ENCODE data around the gene DRD4. TPM values are rescaled to one million over a fixed set of nuclear protein-coding genes. Genes with fewer than 3 reads are reported as not detected.
A peak's percentile ranks its signal among the peaks of the same experiment; 100 is the strongest.

Gene DRD4
- total and polyA plus RNA-seq, 9 of the 15 experiments (the other 6 are each of a cell fraction or from before 2014, with no cell fraction given), result 0.04 to 0.95 (median 0.21) TPM; not detected in 5

- CTCF ChIA-PET (ENCODE audit: low intra/inter-chr PET ratio), result no interaction called here
- intact Hi-C loops (cut with micrococcal nuclease), result no loop called here
- TF ChIP-seq HDAC8 (tag; IDR thresholded peaks at IDR 0.05), result no peak
- TF ChIP-seq CBX3 (IDR thresholded peaks at IDR 0.05; ENCODE audit: borderline replicate concordance in 1 of 2, low read length in 2 of 2), result no peak
- no peak for TF ChIP-seq GMEB1 (CRISPR knock-in tag; IDR thresholded peaks at IDR 0.05)
- peak; percentile 11 for TF ChIP-seq POLR2G (IDR thresholded peaks at IDR 0.05; ENCODE audit: low read depth, low read length)
- TF ChIP-seq ZNF23 (CRISPR knock-in tag; IDR thresholded peaks at IDR 0.05), result no peak
- no peak for TF ChIP-seq ZNF239 (CRISPR knock-in tag; IDR thresholded peaks at IDR 0.05)
- TF ChIP-seq EHMT2 (IDR thresholded peaks at IDR 0.05), result no peak
- no peak for TF ChIP-seq NFE2L1 (tag; IDR thresholded peaks at IDR 0.05; ENCODE audit: borderline replicate concordance, low read depth)
- no peak for TF ChIP-seq HMGXB4 (CRISPR knock-in tag; IDR thresholded peaks at IDR 0.05)
- DNase-seq (ENCODE audit: extremely low read depth in 1 of 4, low spot score in 3 of 4), result no peak
- no peaks in the 10 kb centered on the region for H3K9me1 ChIP-seq (ENCODE audit: control insufficient read depth, insufficient read depth, low read length)
- no peak within 1 kb of the TSS for H3K4me3 ChIP-seq
- BruUV-seq (replicated peaks), result no TSS peak
- H3K79me2 ChIP-seq (ENCODE audit: control insufficient read depth, insufficient read depth, low read length), result no peaks in the 10 kb centered on the region
- H3K27ac ChIP-seq (ENCODE audit: extremely low read depth, low read depth, low read length), result no peak within 1 kb of the TSS
- H3K4me2 ChIP-seq (ENCODE audit: insufficient read depth, low read length), result no peak within 1 kb of the TSS
- H3K9ac ChIP-seq (ENCODE audit: insufficient read depth in 1 of 2, low read depth in 2 of 2, low read length in 2 of 2), result peak within 1 kb of the TSS in 1 of 2 experiments; percentile 64; a peak in 2 of 4 replicates
- no peaks in the 10 kb centered on the region for H3K9me3 ChIP-seq (replicated peaks; ENCODE audit: control insufficient read depth, insufficient read depth, low read depth, low read length)
- no peaks in the 10 kb centered on the region for H3K27me3 ChIP-seq (ENCODE audit: control insufficient read depth in 2 of 2, insufficient read depth in 2 of 2, low read length in 2 of 2)
- H4K20me1 ChIP-seq (replicated peaks; ENCODE audit: control insufficient read depth, insufficient read depth, low read length), result no peaks in the 10 kb centered on the region
- 94% methylated on average over 24 of the region's 33 CpGs for WGBS (ENCODE audit: insufficient coverage, low coverage, missing lambda C conversion rate)
- H2AFZ ChIP-seq (ENCODE audit: low read depth, low read length), result no peak within 1 kb of the TSS
- POLR2A ChIA-PET, result no interaction called here
- no peak for ATAC-seq
- peaks cover 13% of the 10 kb centered on the region; the same call in 1 of the 3 replicates for H3K36me3 ChIP-seq (ENCODE audit: control insufficient read depth, insufficient read depth, low read length)
- peaks cover 0 to 58% of the 10 kb centered on the region in 2 experiments; a peak in 2 of 5 replicates for H3K4me1 ChIP-seq (replicated peaks in 1 of 2; ENCODE audit: control insufficient read depth in 2 of 2, insufficient read depth in 2 of 2, low read length in 2 of 2)
- in situ Hi-C loops (cut with MboI), result no loop called here
- FAIRE-seq, result no peak
Measured at GRCh38 chr11:624705-625635, 12.1 kb upstream of the DRD4 start, which contains the start of gene CDHR5. Gene CDHR5 (minus strand): TSS chr11:624955. CDS start chr11:624902, 53 bp downstream.
